ENCODE data around the gene PDIA6.

Gene PDIA6

DNA sequence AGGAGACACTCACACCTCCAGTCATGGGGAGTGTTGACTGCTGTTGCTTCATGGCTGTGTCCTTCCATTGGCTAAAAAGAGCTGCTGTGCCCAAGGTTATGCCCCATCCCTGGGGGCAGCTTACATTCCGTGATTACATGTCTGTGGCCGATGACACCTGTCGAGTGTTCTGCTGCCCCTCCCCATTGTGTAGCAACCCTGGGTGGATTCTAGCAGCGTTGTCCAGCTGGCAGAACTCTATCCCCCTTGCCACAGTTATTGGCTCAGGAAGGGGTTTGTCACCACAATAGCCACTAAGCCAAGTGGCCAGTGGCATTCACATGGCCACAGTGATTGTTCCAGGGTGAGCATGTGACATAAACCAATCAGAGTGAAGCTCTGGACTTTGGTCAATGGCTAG lies 11.6 kb upstream of the PDIA6 start:
- TF ChIP-seq TAF1 (IDR thresholded peaks at IDR 0.05; ENCODE audit: borderline replicate concordance, insufficient read depth, low read length) = no peak
- no peak for TF ChIP-seq SIN3A (IDR thresholded peaks at IDR 0.05; ENCODE audit: borderline replicate concordance, insufficient read depth, low read length)
- no peak for TF ChIP-seq FOXP2 (optimal IDR thresholded peaks at IDR 0.05; ENCODE audit: borderline replicate concordance, extremely low read depth, extremely low read length, insufficient read depth)
- TF ChIP-seq, protein P1, sequence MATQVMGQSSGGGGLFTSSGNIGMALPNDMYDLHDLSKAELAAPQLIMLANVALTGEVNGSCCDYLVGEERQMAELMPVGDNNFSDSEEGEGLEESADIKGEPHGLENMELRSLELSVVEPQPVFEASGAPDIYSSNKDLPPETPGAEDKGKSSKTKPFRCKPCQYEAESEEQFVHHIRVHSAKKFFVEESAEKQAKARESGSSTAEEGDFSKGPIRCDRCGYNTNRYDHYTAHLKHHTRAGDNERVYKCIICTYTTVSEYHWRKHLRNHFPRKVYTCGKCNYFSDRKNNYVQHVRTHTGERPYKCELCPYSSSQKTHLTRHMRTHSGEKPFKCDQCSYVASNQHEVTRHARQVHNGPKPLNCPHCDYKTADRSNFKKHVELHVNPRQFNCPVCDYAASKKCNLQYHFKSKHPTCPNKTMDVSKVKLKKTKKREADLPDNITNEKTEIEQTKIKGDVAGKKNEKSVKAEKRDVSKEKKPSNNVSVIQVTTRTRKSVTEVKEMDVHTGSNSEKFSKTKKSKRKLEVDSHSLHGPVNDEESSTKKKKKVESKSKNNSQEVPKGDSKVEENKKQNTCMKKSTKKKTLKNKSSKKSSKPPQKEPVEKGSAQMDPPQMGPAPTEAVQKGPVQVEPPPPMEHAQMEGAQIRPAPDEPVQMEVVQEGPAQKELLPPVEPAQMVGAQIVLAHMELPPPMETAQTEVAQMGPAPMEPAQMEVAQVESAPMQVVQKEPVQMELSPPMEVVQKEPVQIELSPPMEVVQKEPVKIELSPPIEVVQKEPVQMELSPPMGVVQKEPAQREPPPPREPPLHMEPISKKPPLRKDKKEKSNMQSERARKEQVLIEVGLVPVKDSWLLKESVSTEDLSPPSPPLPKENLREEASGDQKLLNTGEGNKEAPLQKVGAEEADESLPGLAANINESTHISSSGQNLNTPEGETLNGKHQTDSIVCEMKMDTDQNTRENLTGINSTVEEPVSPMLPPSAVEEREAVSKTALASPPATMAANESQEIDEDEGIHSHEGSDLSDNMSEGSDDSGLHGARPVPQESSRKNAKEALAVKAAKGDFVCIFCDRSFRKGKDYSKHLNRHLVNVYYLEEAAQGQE (IDR thresholded peaks at IDR 0.05; ENCODE audit: insufficient read depth in 1 of 2, low read depth in 2 of 2, low read length in 2 of 2) = no peak
- TF ChIP-seq POLR2AphosphoS5 (IDR thresholded peaks at IDR 0.05; ENCODE audit: low read depth, low read length) = no peak

DNA sequence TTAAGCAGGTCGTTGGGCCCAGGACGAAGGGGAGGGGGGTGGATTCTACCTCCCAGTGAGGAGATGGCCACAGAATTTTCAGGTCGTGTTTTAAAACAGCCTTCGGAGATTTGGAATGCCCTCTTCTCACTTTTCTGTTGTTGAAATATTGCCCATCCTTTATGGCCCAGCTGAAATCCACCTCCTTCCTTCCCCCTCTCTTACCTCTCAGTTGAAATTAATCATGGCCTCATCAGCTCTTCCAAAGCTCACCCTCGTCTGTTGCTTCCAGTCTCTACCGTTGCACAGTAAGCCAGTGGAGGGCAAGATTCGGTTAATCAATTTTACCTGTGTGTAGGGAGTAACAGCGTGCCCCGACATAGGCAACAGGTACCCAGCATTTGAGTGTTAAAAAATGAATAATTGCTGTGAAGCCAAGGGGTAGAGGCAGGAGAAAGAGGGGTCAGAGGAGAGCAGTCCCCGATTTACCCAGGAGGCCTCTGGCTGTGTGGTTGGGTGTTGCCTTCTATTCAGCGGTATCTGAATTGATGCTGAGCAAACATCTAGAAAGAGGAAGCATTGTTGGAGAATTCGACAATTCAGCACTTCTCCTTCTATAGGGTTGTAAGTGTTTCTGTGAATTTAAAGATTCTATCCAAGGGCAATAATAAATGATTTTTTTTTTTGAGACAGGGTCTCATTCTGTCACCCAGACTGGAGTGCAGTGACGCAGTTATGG lies 8.6 kb upstream of the PDIA6 start:
- TF ChIP-seq TAF1 (IDR thresholded peaks at IDR 0.05; ENCODE audit: borderline replicate concordance, insufficient read depth, low read length) (no peak), POLR2AphosphoS5 (IDR thresholded peaks at IDR 0.05; ENCODE audit: low read depth, low read length) (no peak), FOXP2 (optimal IDR thresholded peaks at IDR 0.05; ENCODE audit: borderline replicate concordance, extremely low read depth, extremely low read length, insufficient read depth) (no peak), SIN3A (IDR thresholded peaks at IDR 0.05; ENCODE audit: borderline replicate concordance, insufficient read depth, low read length) (no peak)
- TF ChIP-seq, protein P1 (IDR thresholded peaks at IDR 0.05; ENCODE audit: insufficient read depth in 1 of 2, low read depth in 2 of 2, low read length in 2 of 2) = no peak

DNA sequence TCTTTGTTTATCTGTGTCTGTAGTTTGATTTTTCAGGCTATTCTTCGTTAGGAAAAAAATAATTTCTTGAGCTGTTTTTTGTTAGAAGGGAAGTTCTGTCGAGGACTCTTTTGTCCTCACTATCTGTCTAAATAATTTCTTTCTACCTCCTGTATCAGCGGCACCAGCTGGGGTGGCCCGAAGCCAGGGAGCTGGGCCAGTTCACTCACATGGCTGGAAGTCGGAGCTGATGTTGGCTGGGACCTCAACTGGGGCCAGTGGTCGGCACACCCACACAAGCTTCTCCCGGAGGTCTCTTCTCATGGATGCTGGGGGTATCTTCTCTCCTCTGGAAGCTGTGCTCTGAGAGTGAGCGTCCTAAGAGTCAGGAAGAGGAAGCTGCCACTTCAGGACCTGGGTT lies 8.0 kb upstream of the PDIA6 start:
- TF ChIP-seq, protein P1 (IDR thresholded peaks at IDR 0.05; ENCODE audit: insufficient read depth in 1 of 2, low read depth in 2 of 2, low read length in 2 of 2) = no peak
- TF ChIP-seq SIN3A (IDR thresholded peaks at IDR 0.05; ENCODE audit: borderline replicate concordance, insufficient read depth, low read length) (no peak), FOXP2 (optimal IDR thresholded peaks at IDR 0.05; ENCODE audit: borderline replicate concordance, extremely low read depth, extremely low read length, insufficient read depth) (no peak), TAF1 (IDR thresholded peaks at IDR 0.05; ENCODE audit: borderline replicate concordance, insufficient read depth, low read length) (no peak), POLR2AphosphoS5 (IDR thresholded peaks at IDR 0.05; ENCODE audit: low read depth, low read length) (no peak)

GRCh38 chr2:10819714-10820314 lies 7.2 kb upstream of the PDIA6 start:
- TF ChIP-seq FOXP2 (optimal IDR thresholded peaks at IDR 0.05; ENCODE audit: borderline replicate concordance, extremely low read depth, extremely low read length, insufficient read depth) (no peak), POLR2AphosphoS5 (IDR thresholded peaks at IDR 0.05; ENCODE audit: low read depth, low read length) (no peak), SIN3A (IDR thresholded peaks at IDR 0.05; ENCODE audit: borderline replicate concordance, insufficient read depth, low read length) (no peak), TAF1 (IDR thresholded peaks at IDR 0.05; ENCODE audit: borderline replicate concordance, insufficient read depth, low read length) (no peak)
- TF ChIP-seq, protein P1 (IDR thresholded peaks at IDR 0.05; ENCODE audit: insufficient read depth in 1 of 2, low read depth in 2 of 2, low read length in 2 of 2) = no peak

All from PFSK-1 (cell line).